SJCRH30 (cell line): ENCODE data around the gene TMEM52. TPM values are rescaled to one million over a fixed set of nuclear protein-coding genes. Genes with fewer than 3 reads are reported as not detected.
A peak's percentile ranks its signal among the peaks of the same experiment; 100 is the strongest.

ENCODE experiments used
- DNase-seq, 2 experiments: peaks; one replicate each; pipeline ENCODE4 v3.0.0-alpha.2; 2015 to 2020
- H3K27ac ChIP-seq: fragments of 250-450 bp; sonication (Bioruptor Pico); 2 replicates; pipeline ENCODE4 v1.5.1; 2020; ENCODE audit warnings: mild to moderate bottlenecking, moderate library complexity
- H3K27me3 ChIP-seq: fragments of 250-450 bp; sonication (Bioruptor Pico); 2 replicates; pipeline ENCODE4 v1.5.1; 2020; ENCODE audit warnings: mild to moderate bottlenecking, moderate library complexity
- H3K36me3 ChIP-seq: fragments of 250-450 bp; sonication (Bioruptor Pico); 2 replicates; pipeline ENCODE4 v1.5.1; 2020; ENCODE audit warnings: mild to moderate bottlenecking, moderate library complexity
- H3K4me1 ChIP-seq: fragments of 250-450 bp; sonication (Bioruptor Pico); 2 replicates; pipeline ENCODE4 v1.5.1; 2020; ENCODE audit warnings: mild to moderate bottlenecking, moderate library complexity
- H3K4me3 ChIP-seq: fragments of 250-450 bp; sonication (Bioruptor Pico); 2 replicates; pipeline ENCODE4 v1.5.1; 2020; ENCODE audit warnings: mild to moderate bottlenecking, moderate library complexity
- H3K9me3 ChIP-seq: fragments of 250-450 bp; sonication (Bioruptor Pico); replicated peaks from 2 replicates; pipeline ENCODE4 v1.5.1; 2020; ENCODE audit warnings: mild to moderate bottlenecking, moderate library complexity
- total RNA-seq: library from RNA; depleted of rRNA; stranded (reverse); fragments of >200 nt; shearing (Covaris generic); gene quantifications from 2 replicates; pipeline ENCODE4 v1.2.3, GENCODE V29; 2014

Gene TMEM52
- total RNA-seq, 1 experiment from 2014 or later = 1.0 TPM

GRCh38 chr1:1925437-1926345 is 6.6 kb upstream of the TMEM52 start:
- no peak overlapping the region for H3K27ac ChIP-seq

GRCh38 chr1:1924849-1925248 is 5.8 kb upstream of the TMEM52 start:
- Histone ChIP-seq H3K9me3 (no peaks in the 10 kb centered on the region), H3K4me3 (no peak overlapping the region), H3K4me1 (no peaks in the 10 kb centered on the region), H3K27ac (no peak overlapping the region), H3K27me3 (peaks cover 17% of the 10 kb centered on the region), H3K36me3 (no peaks in the 10 kb centered on the region)
- no peak for DNase-seq

More at GRCh38 chr1:1925437-1926345, 6.6 kb upstream of the TMEM52 start:
- no peak for DNase-seq
- Histone ChIP-seq H3K9me3 (no peaks in the 10 kb centered on the region), H3K4me1 (no peaks in the 10 kb centered on the region), H3K4me3 (no peak overlapping the region), H3K27me3 (peaks cover 17% of the 10 kb centered on the region), H3K36me3 (no peaks in the 10 kb centered on the region)

GRCh38 chr1:1924386-1924785 is 5.3 kb upstream of the TMEM52 start:
- Histone ChIP-seq H3K36me3 (no peaks in the 10 kb centered on the region), H3K4me3 (no peak overlapping the region), H3K27ac (no peak overlapping the region), H3K9me3 (no peaks in the 10 kb centered on the region), H3K4me1 (no peaks in the 10 kb centered on the region), H3K27me3 (peaks cover 17% of the 10 kb centered on the region)
- peak in 1 of 2 experiments; percentile 49 for DNase-seq

- Histone ChIP-seq H3K4me3 (no peak overlapping the region), H3K36me3 (no peaks in the 10 kb centered on the region)
Measured at GRCh38 chr1:1922956-1923833, 4.1 kb upstream of the TMEM52 start.

GRCh38 chr1:1922702-1922955 is 3.5 kb upstream of the TMEM52 start:
- Histone ChIP-seq H3K27ac (no peak overlapping the region), H3K36me3 (no peaks in the 10 kb centered on the region), H3K4me3 (no peak overlapping the region), H3K27me3 (peaks cover 17% of the 10 kb centered on the region), H3K9me3 (no peaks in the 10 kb centered on the region), H3K4me1 (no peaks in the 10 kb centered on the region)
- DNase-seq = no peak

More at GRCh38 chr1:1922956-1923833, 4.1 kb upstream of the TMEM52 start:
- DNase-seq = no peak
- Histone ChIP-seq H3K4me1 (no peaks in the 10 kb centered on the region), H3K27me3 (peaks cover 17% of the 10 kb centered on the region), H3K27ac (no peak overlapping the region), H3K9me3 (no peaks in the 10 kb centered on the region)

GRCh38 chr1:1921901-1922701 is 3.0 kb upstream of the TMEM52 start:
- Histone ChIP-seq H3K9me3 (no peaks in the 10 kb centered on the region), H3K4me1 (no peaks in the 10 kb centered on the region), H3K4me3 (no peak overlapping the region), H3K27me3 (peaks cover 17% of the 10 kb centered on the region), H3K36me3 (no peaks in the 10 kb centered on the region), H3K27ac (no peak overlapping the region)
- no peak for DNase-seq

- Histone ChIP-seq H3K4me3 (no peak overlapping the region), H3K27me3 (peaks cover 17% of the 10 kb centered on the region), H3K9me3 (no peaks in the 10 kb centered on the region), H3K36me3 (no peaks in the 10 kb centered on the region), H3K4me1 (no peaks in the 10 kb centered on the region), H3K27ac (no peak overlapping the region)
- no peak for DNase-seq
Measured at GRCh38 chr1:1921459-1921862, 2.4 kb upstream of the TMEM52 start.

GRCh38 chr1:1920608-1921458 is 1.8 kb upstream of the TMEM52 start:
- H3K27ac ChIP-seq = no peak overlapping the region
- H3K4me1 ChIP-seq = no peaks in the 10 kb centered on the region
- no peak overlapping the region for H3K4me3 ChIP-seq
- H3K27me3 ChIP-seq = peaks cover 17% of the 10 kb centered on the region
- DNase-seq = no peak
- H3K9me3 ChIP-seq = no peaks in the 10 kb centered on the region
- H3K36me3 ChIP-seq = no peaks in the 10 kb centered on the region

GRCh38 chr1:1920057-1920607 is 1.1 kb upstream of the TMEM52 start:
- Histone ChIP-seq H3K36me3 (no peaks in the 10 kb centered on the region), H3K27ac (no peak overlapping the region), H3K27me3 (peaks cover 17% of the 10 kb centered on the region), H3K9me3 (no peaks in the 10 kb centered on the region), H3K4me3 (no peak overlapping the region), H3K4me1 (peaks cover 2% of the 10 kb centered on the region)
- DNase-seq = no peak

GRCh38 chr1:1919304-1920056 is 401 bp upstream of the TMEM52 start:
- H3K4me3 ChIP-seq = peak overlapping the region; percentile 51
- H3K4me1 ChIP-seq = peaks cover 8% of the 10 kb centered on the region
- no peaks in the 10 kb centered on the region for H3K9me3 ChIP-seq
- peaks cover 14% of the 10 kb centered on the region for H3K27me3 ChIP-seq
- H3K27ac ChIP-seq = no peak overlapping the region
- H3K36me3 ChIP-seq = no peaks in the 10 kb centered on the region
- peak; percentile 96 for DNase-seq

GRCh38 chr1:1917995-1918900 is 831 bp downstream of the TMEM52 start:
- H3K4me3 ChIP-seq = peak overlapping the region; percentile 51
- H3K27ac ChIP-seq = no peak overlapping the region
- H3K4me1 ChIP-seq = peaks cover 17% of the 10 kb centered on the region
- no peak for DNase-seq
- H3K36me3 ChIP-seq = no peaks in the 10 kb centered on the region
- H3K27me3 ChIP-seq = peaks cover 9% of the 10 kb centered on the region
- no peaks in the 10 kb centered on the region for H3K9me3 ChIP-seq

GRCh38 chr1:1917304-1917976 is 1.6 kb downstream of the TMEM52 start:
- Histone ChIP-seq H3K4me3 (no peak overlapping the region), H3K36me3 (no peaks in the 10 kb centered on the region), H3K27me3 (peaks cover 2% of the 10 kb centered on the region; the same call in 1 of the 2 replicates), H3K9me3 (no peaks in the 10 kb centered on the region), H3K4me1 (peaks cover 17% of the 10 kb centered on the region), H3K27ac (no peak overlapping the region)
- no peak for DNase-seq
